Erythroblast (primary cell): ENCODE data around the gene DCAF8.

Experiments
- GATA1 ChIP-seq: IDR thresholded peaks from 2 replicates; pipeline ENCODE4 v1.6.1; 2011; ENCODE audit warnings: low read depth, mild to moderate bottlenecking, control low read depth, low read length, moderate library complexity
- POLR2A ChIP-seq: IDR thresholded peaks from 2 replicates; pipeline ENCODE4 v1.6.1; 2011; ENCODE audit warnings: mild to moderate bottlenecking, low read length

- TF ChIP-seq POLR2A (no peak), GATA1 (no peak)
Observed at GRCh38 chr1:160216301-160216700, 46.0 kb downstream of the DCAF8 start.
